Esophagus squamous epithelium (tissue), 5 donors: ENCODE results near the gene VCL. TPM values are rescaled to one million over a fixed set of nuclear protein-coding genes. Genes with fewer than 3 reads are reported as not detected.
"Not testable (repeated sequence)": the region's sequence is repeated elsewhere in the genome, so short reads cannot be mapped to it uniquely, and the experiment has no call there.

Source experiments
- DNase-seq: peaks from one replicate; lab custom pipeline; 2025; lab: John Stamatoyannopoulos, UW
- H3K27ac ChIP-seq, 4 donors: fragments of 200-600 bp; sonication (generic); one replicate each; pipeline ENCODE4 v1.5.1; 2016 to 2019; ENCODE audit warnings: mild to moderate bottlenecking in 1 of 4
- H3K27me3 ChIP-seq, 4 donors: fragments of 200-600 bp; sonication (generic); 1 replicate in 3 of 4; 2 replicates in 1 of 4; pipeline versions ENCODE4 v1.5.1 to v1.6.0; 2017 to 2021; ENCODE audit warnings: antibody characterized with exemption in 1 of 4
- H3K36me3 ChIP-seq, 3 donors: fragments of 200-600 bp; sonication (generic); one replicate each; pipeline ENCODE4 v1.5.1; 2016 to 2019
- H3K4me1 ChIP-seq, 3 donors: fragments of 200-600 bp; sonication (generic); one replicate each; pipeline ENCODE4 v1.5.1; 2017 to 2019
- H3K4me3 ChIP-seq, 4 donors: fragments of 200-600 bp; sonication (generic); 1 replicate in 3 of 4; 2 replicates in 1 of 4; pipeline ENCODE4 v1.5.1; 2016 to 2019; ENCODE audit warnings: mild to moderate bottlenecking in 2 of 4, moderate library complexity in 1 of 4
- H3K9me3 ChIP-seq, 3 donors: fragments of 200-600 bp; sonication (generic); one replicate each; pipeline ENCODE4 v1.5.1; 2016 to 2019
- POLR2A ChIP-seq, 4 donors: fragments of 450-650 bp; IDR thresholded peaks; one replicate each; pipeline ENCODE4 v1.6.1; 2017; ENCODE audit warnings: antibody characterized with exemption in 4 of 4, mild to moderate bottlenecking in 4 of 4, moderate library complexity in 3 of 4
- WGBS, 2 donors: methylation state at CpG; one replicate each; pipeline ENCODE4 v1.1.5; 2018; 5-methylcytosine and 5-hydroxymethylcytosine counted together
- intact Hi-C: fragments of 100-400 bp; cut with DNase I; formaldehyde crosslinking; loops from one replicate; pipeline ENCODE4 v1.15.0; 2022
- total RNA-seq, 4 donors: library from RNA; depleted of rRNA; stranded (reverse); fragments of >200 nt; gene quantifications; one replicate each; pipeline ENCODE4 v1.1.0, GENCODE V29; 2016
- TF ChIP-seq, protein P1 (sequence below), 6 experiments: fragments of 450-650 bp in 4 of 6; fragments of 200-600 bp in 2 of 6; sonication (generic) in 2 of 6; IDR thresholded peaks; one replicate each; pipeline ENCODE4 v1.5.1; 2016 to 2019; ENCODE audit warnings: antibody characterized with exemption in 6 of 6, mild to moderate bottlenecking in 4 of 6, moderate library complexity in 4 of 6
- donor health status: DM: yes; HTN: yes; CAD: no.

VCL gene
- total RNA-seq, 4 donors from 2014 or later = 64.8 to 143 (median 75.0) TPM

DNA sequence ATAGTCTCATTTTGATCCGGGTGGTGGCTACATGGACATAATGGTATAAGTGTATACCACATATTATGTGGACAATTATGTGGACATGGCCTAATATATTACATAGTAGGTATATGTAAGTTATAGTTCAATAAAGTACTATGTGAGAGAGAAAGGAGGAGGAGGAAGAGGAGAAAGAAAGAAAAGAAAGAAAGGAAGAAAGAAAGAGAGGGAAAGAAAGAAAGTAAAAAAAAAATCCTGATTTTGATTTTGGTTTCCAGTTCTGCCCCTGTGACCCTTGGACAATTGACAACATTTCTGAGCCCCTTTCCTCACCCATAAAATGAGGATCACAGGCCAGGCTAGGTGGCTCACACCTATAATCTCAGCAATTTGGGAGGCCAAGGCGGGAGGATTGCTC, 42.2 kb upstream of the VCL start:
- no peak overlapping the region for H3K27ac ChIP-seq

DNA sequence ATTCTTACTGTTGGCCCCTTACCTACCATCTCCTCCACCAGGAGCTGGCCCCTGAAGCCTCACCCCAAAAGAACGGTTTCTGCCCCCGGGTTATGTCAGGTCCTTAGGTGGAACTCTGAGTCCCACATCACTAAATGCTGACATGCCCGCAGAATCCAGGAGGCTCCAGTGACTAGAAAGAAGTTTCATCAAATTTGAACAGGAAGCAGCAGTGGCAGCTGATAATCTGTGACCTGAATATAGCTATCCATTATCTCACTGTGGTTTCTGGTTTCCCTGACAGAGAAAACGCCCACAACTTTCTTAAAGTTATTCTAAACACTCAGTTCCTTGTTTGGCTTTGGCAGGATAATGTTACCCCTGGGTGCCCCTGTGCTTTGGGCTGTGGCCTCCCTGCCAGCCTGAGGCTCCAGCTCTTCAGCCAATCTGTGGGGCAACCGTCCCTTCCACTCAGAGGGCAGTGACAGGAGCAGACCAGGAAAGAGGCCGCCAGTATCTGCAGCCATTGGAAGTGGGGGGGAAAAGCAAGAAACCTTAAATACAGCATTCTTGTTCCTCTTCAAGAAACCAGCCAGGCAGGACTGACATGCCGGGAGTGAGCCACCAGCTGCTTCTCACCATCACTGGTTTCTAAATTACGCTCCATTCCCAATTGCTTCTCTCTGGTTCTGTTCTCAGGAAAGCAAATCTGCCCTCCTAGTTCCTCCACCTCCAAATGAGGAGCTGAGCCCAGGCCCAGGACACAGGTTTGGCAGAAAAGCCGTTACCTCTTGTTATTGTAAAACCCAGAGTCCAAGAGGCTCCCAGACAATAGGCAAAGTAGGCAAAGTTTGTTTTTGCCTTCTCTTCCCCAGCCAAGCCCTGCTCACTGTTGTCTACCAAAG, 41.2 kb upstream of the VCL start:
- DNase-seq = no peak
- Histone ChIP-seq H3K4me3 (no peak overlapping the region), H3K36me3 (no peaks in the 10 kb centered on the region), H3K27ac (peak overlapping the region; percentile 35 to 78 (median 72)), H3K27me3 (no peaks in the 10 kb centered on the region), H3K4me1 (peaks cover 3 to 15% (median 9%) of the 10 kb centered on the region in 3 donors), H3K9me3 (no peaks in the 10 kb centered on the region)
- TF ChIP-seq POLR2A (IDR thresholded peaks at IDR 0.05) = no peak
- TF ChIP-seq, protein P1, sequence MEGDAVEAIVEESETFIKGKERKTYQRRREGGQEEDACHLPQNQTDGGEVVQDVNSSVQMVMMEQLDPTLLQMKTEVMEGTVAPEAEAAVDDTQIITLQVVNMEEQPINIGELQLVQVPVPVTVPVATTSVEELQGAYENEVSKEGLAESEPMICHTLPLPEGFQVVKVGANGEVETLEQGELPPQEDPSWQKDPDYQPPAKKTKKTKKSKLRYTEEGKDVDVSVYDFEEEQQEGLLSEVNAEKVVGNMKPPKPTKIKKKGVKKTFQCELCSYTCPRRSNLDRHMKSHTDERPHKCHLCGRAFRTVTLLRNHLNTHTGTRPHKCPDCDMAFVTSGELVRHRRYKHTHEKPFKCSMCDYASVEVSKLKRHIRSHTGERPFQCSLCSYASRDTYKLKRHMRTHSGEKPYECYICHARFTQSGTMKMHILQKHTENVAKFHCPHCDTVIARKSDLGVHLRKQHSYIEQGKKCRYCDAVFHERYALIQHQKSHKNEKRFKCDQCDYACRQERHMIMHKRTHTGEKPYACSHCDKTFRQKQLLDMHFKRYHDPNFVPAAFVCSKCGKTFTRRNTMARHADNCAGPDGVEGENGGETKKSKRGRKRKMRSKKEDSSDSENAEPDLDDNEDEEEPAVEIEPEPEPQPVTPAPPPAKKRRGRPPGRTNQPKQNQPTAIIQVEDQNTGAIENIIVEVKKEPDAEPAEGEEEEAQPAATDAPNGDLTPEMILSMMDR (IDR thresholded peaks at IDR 0.05) = no peak
- intact Hi-C loops = no loop called here
- 40 to 50% methylated on average over 7 to 8 of the region's 9 CpGs for WGBS, 2 donors

More for the DNA sequence above, 42.2 kb upstream of the VCL start:
- H3K4me1 ChIP-seq = peaks cover 3 to 15% (median 9%) of the 10 kb centered on the region in 3 donors
- no peaks in the 10 kb centered on the region for H3K36me3 ChIP-seq
- H3K9me3 ChIP-seq = no peaks in the 10 kb centered on the region
- no peak for TF ChIP-seq POLR2A (IDR thresholded peaks at IDR 0.05)
- TF ChIP-seq, protein P1 (IDR thresholded peaks at IDR 0.05) = no peak
- H3K4me3 ChIP-seq = no peak overlapping the region
- DNase-seq = no peak
- intact Hi-C loops = no loop called here
- 90 to 95% methylated on average over 2 of the region's 2 CpGs for WGBS, 2 donors
- H3K27me3 ChIP-seq = no peaks in the 10 kb centered on the region

DNA sequence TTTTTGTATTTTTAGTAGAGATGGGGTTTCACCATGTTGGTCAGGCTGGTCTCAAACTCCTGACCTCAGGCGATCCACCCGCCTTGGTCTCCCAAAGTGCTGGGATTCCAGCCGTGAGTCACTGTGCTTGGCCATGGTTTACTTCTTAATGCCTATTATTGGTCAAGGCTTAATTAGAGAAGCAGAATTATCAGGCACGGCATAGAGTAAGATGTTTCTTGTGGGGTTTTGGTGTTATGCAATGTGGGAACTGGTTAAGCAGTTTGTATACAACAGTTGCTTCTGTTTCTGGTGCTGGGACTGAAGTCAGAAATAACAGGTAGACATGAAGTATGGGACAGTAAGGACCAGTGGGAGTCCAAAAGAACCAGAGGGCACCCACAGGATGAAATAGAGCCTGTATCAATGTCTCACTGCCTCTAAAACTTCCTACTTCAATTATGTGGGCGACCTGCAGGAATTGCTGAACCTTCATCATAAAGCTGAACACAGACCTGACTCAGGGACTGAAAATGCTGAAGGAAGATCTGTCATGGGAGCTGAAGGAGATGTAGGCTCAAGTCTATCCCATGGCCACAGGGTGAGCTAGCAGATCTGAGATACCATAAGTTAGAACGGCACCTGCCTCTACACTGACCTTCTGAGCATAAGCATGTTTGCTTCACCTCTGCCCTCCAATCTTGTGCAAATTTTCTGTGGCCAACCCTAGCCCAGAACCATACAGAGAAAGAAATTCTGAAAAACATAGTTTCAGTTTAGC, 38.3 kb upstream of the VCL start:
- intact Hi-C loops = loop anchor here (10.0 kb wide), 1 partner anchor 115 kb away; no protein-coding TSS in a partner anchor
- no peaks in the 10 kb centered on the region for H3K27me3 ChIP-seq
- WGBS, 2 donors = 57 to 63% methylated on average over 4 to 6 of the region's 6 CpGs
- H3K36me3 ChIP-seq = no peaks in the 10 kb centered on the region
- no peak for DNase-seq
- no peak for TF ChIP-seq POLR2A (IDR thresholded peaks at IDR 0.05)
- TF ChIP-seq, protein P1 (IDR thresholded peaks at IDR 0.05) = no peak
- H3K4me3 ChIP-seq = no peak overlapping the region
- peak overlapping the region in 1 of 4 donors; percentile 27 for H3K27ac ChIP-seq
- H3K4me1 ChIP-seq = peaks cover 3 to 15% (median 9%) of the 10 kb centered on the region in 3 donors
- H3K9me3 ChIP-seq = no peaks in the 10 kb centered on the region

DNA sequence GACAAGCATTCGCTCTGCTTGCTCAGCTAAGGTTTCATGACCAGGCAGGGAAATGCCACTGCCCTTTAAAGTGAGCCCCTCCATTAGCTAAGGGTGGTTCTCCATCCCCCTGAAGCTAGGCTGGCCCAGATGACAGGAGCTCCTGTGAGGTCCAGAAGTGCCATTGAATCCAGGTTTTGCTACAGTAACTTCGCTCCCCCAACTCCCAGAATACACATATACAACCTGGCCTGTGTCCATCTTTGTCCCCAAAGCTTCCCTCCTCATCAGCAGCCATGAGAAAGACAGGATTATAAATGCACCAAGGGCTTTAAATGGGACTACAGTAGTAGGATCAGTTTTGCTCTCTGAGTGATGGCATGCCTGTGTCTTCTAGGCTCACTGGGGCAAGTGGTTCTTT, 35.5 kb upstream of the VCL start:
- DNase-seq = no peak
- intact Hi-C loops = loop anchor here (10.0 kb wide), 1 partner anchor 112 kb away; no protein-coding TSS in a partner anchor
- Histone ChIP-seq H3K4me1 (peaks cover 17 to 28% (median 20%) of the 10 kb centered on the region in 3 donors), H3K27ac (no peak overlapping the region), H3K4me3 (no peak overlapping the region), H3K27me3 (no peaks in the 10 kb centered on the region), H3K9me3 (no peaks in the 10 kb centered on the region), H3K36me3 (no peaks in the 10 kb centered on the region)
- TF ChIP-seq, protein P1 (IDR thresholded peaks at IDR 0.05) = no peak
- 65 to 100% methylated on average over 1 to 2 of the region's 2 CpGs for WGBS, 2 donors

DNA sequence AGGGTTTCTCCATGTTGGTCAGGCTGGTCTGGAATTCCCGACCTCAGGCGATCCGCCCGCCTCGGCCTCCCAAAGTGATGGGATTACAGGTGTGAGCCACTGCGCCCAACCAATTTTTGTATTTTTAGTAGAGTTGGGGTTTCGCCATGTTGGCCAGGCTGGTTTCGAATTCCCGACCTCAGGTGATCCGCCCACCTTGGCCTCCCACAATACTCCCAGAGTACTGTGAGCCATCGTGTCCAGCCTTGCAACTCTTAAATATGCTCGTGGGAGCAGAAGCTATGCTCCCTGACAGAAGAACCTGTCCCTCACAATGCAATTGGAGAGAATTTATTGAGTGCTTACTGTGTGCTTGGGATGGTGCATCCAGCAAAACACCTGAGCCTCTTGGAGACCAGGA, 34.4 kb upstream of the VCL start:
- not testable (repeated sequence) for H3K27me3 ChIP-seq, H3K9me3 ChIP-seq, DNase-seq, H3K27ac ChIP-seq, H3K36me3 ChIP-seq, H3K4me3 ChIP-seq
- intact Hi-C loops = loop anchor here (10.0 kb wide), 1 partner anchor 111 kb away; no protein-coding TSS in a partner anchor
- H3K4me1 ChIP-seq = peaks cover 17 to 37% (median 18%) of the 10 kb centered on the region in 3 donors
- WGBS, 2 donors = 88 to 92% methylated on average over 9 to 10 of the region's 12 CpGs
